MCF 10A (cell line): ENCODE data around the gene CEP131. TPM values are rescaled to one million over a fixed set of nuclear protein-coding genes. Genes with fewer than 3 reads are reported as not detected.

ENCODE experiments used
- BruUV-seq: library from RNA; stranded (reverse); fragments of 400-500 nt; replicated peaks from 2 replicates; lab custom pipeline; 2021; lab: Mats Ljungman, UMichigan
- CTCF ChIA-PET: fragments of 300-600 bp; sonication (Branson Sonifier 250); formaldehyde crosslinking; extraction: SDS; loops from one replicate; lab custom pipeline; 2021; ENCODE audit warnings: antibody characterized with exemption, inconsistent platforms; lab: Yijun Ruan, JAX
- POLR2A ChIA-PET: fragments of 300-600, 350-650 bp; sonication (Branson Sonifier 250); formaldehyde crosslinking; extraction: SDS; loops from one replicate; lab custom pipeline; 2020; ENCODE audit warnings: antibody characterized with exemption, inconsistent platforms; lab: Yijun Ruan, JAX
- DNase-seq: peaks from one replicate; pipeline ENCODE4 v3.0.0-alpha.2; 2018; ENCODE audit not compliant: unreplicated experiment
- H3K27ac Mint-ChIP-seq: one replicate; pipeline ENCODE4 v1.8.0; 2022; ENCODE audit warnings: mild to moderate bottlenecking, low read depth, mixed read lengths; ENCODE audit not compliant: unreplicated experiment
- H3K27me3 Mint-ChIP-seq: one replicate; pipeline ENCODE4 v1.8.0; 2022; ENCODE audit warnings: mixed read lengths; ENCODE audit not compliant: insufficient read depth, unreplicated experiment
- H3K36me3 Mint-ChIP-seq: one replicate; pipeline ENCODE4 v1.8.0; 2022; ENCODE audit warnings: mild to moderate bottlenecking, moderate library complexity, mixed read lengths; ENCODE audit not compliant: insufficient read depth, unreplicated experiment
- H3K4me1 Mint-ChIP-seq: one replicate; pipeline ENCODE4 v1.8.0; 2022; ENCODE audit warnings: mixed read lengths; ENCODE audit not compliant: insufficient read depth, unreplicated experiment
- H3K4me3 Mint-ChIP-seq: one replicate; pipeline ENCODE4 v1.8.0; 2022; ENCODE audit warnings: mild to moderate bottlenecking, moderate library complexity, mixed read lengths; ENCODE audit not compliant: unreplicated experiment
- H3K9me3 Mint-ChIP-seq: one replicate; pipeline ENCODE4 v1.8.0; 2022; ENCODE audit warnings: mixed read lengths; ENCODE audit not compliant: unreplicated experiment
- CTCF ChIP-seq: fragments of 200-600 bp; IDR thresholded peaks from one replicate; pipeline ENCODE4 v1.8.0; 2022; ENCODE audit warnings: antibody characterized with exemption, mild to moderate bottlenecking; ENCODE audit not compliant: unreplicated experiment
- intact Hi-C: fragments of 100-400 bp; cut with micrococcal nuclease; formaldehyde crosslinking; loops from 2 replicates; pipeline ENCODE4 v1.14.1; 2022
- total RNA-seq: library from RNA; stranded (reverse); gene quantifications from 2 replicates; pipeline ENCODE4 v1.2.3, GENCODE V29; 2022

The CEP131 gene
- total RNA-seq, 1 experiment from 2014 or later, result 9.5 TPM

DNA sequence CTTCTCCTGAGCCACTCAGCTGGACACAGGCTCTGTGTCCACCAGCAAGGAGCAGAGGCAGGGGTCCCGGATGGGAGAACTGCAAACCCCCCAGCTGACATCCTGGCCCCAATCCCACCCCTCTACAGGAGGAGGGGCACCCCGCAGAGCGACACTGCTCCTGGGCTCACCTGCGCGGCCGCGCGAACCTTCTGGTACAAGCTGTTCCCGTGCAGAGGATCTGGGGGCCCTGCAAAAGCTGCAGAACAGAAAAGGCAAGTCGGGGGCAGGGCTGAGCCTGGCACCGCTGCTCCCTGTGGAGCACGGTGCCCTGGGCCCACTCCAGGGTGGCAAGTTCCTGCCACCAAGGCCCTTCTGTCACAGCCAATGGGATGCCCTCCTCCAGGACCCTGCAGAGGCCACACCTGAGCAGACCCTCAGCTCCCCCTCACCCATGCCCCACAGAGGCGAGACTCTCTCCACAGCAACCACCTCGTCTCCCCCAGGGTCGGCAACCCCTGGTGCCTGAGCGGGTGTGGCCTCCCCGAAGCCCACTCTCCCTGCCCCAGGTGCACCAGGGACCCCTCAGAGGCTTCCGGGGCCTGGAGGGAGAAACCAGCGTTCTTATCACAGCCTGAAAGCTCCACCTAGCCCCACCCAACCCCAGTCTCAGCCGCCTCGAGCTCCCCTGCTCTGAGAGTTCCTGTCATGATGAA, 11.2 kb upstream of the CEP131 start:
- intact Hi-C loops, result no loop called here
- BruUV-seq, result no TSS peak

DNA sequence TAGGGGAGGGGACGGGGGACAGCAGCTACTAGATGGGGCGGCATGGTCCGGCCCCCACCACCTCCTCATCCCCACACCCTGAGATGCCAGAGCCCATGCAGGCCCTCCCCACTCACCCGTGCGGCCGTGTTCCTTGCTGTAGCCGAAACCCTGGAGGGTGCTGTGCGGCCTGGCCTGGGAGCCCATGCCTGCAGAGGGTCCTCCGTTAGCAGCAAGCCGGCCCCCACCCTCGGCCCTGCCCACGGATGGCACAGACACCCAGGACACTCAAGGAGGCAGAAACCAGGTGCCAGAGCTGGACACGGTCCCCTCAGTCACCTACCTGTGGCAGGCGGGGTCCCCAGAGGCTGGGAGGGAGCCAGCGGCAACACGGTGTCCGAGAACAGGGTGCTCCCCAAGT, 10.6 kb upstream of the CEP131 start:
- intact Hi-C loops, result no loop called here
- no peaks in the 10 kb centered on the region for H3K27me3 Mint-ChIP-seq
- no peak overlapping the region for H3K4me3 Mint-ChIP-seq
- no TSS peak for BruUV-seq
- TF ChIP-seq CTCF, result no peak
- POLR2A ChIA-PET, result no interaction called here
- H3K9me3 Mint-ChIP-seq, result no peaks in the 10 kb centered on the region
- H3K27ac Mint-ChIP-seq, result no peak overlapping the region
- CTCF ChIA-PET, result interaction anchor here (1.2 kb wide), 1 partner anchor 32 kb away, joined by 6 read pairs; no protein-coding TSS in a partner anchor
- no peak for DNase-seq
- H3K4me1 Mint-ChIP-seq, result peaks cover 12% of the 10 kb centered on the region
- peaks cover 13% of the 10 kb centered on the region for H3K36me3 Mint-ChIP-seq

More for the DNA sequence above, 11.2 kb upstream of the CEP131 start:
- H3K9me3 Mint-ChIP-seq, result no peaks in the 10 kb centered on the region
- peaks cover 13% of the 10 kb centered on the region for H3K36me3 Mint-ChIP-seq
- ChIA-PET POLR2A (no interaction called here), CTCF (interaction anchor here (0.7 kb wide), 1 partner anchor 9 kb away, joined by 3 read pairs; no protein-coding TSS in a partner anchor)
- H3K27ac Mint-ChIP-seq, result no peak overlapping the region
- peaks cover 12% of the 10 kb centered on the region for H3K4me1 Mint-ChIP-seq
- no peaks in the 10 kb centered on the region for H3K27me3 Mint-ChIP-seq
- DNase-seq, result no peak
- TF ChIP-seq CTCF, result no peak
- H3K4me3 Mint-ChIP-seq, result no peak overlapping the region

DNA sequence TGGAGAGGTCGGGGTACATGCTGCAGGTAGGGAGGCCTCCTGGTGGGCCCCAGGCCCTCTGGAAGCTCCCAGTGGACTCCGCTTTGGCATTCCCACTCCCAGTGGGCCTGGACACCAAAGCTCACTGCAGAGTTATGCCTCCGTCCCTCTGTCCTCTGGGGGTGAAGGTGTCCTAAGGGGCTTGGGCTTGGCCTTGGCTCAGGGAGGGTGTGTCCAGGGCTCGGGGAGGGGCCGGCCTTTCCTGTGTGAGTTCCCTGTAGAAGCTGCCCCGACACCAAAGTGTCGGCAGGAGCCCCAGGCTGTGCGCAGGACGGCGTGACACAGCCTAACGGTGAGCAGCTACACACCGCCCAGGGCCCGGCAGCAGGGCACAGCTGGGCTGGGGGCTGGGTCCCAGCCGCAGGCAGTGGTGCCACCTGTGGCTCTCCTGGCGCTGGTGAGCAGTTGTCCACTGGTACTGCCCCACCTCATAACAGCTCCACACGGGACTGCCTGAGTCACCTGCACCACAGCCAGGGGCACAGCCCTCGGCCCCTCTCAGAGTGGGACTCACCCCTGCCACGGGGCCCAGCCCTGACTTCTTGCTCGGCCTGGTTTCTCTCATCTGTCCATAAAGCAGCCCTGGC, 10.0 kb upstream of the CEP131 start:
- BruUV-seq, result no TSS peak
- Mint-ChIP-seq H3K36me3 (peaks cover 13% of the 10 kb centered on the region), H3K4me1 (peaks cover 12% of the 10 kb centered on the region), H3K27ac (no peak overlapping the region), H3K9me3 (peaks cover 2% of the 10 kb centered on the region), H3K27me3 (no peaks in the 10 kb centered on the region), H3K4me3 (no peak overlapping the region)
- DNase-seq, result no peak
- TF ChIP-seq CTCF, result no peak
- intact Hi-C loops, result no loop called here
- ChIA-PET CTCF (interaction anchor here (0.6 to 1.2 kb wide), 2 partner anchors 32 to 661 kb away, joined by 5 to 6 read pairs; no protein-coding TSS in a partner anchor), POLR2A (no interaction called here)

- BruUV-seq, result no TSS peak
- Mint-ChIP-seq H3K27me3 (no peaks in the 10 kb centered on the region), H3K4me1 (peaks cover 6% of the 10 kb centered on the region), H3K9me3 (peaks cover 7% of the 10 kb centered on the region), H3K4me3 (no peak overlapping the region), H3K36me3 (peaks cover 13% of the 10 kb centered on the region), H3K27ac (no peak overlapping the region)
- no peak for DNase-seq
- no peak for TF ChIP-seq CTCF
- intact Hi-C loops, result no loop called here
- ChIA-PET CTCF (interaction anchor here (0.6 to 1.2 kb wide), 3 partner anchors 31 to 660 kb away, joined by 5 to 6 read pairs (median 5); no protein-coding TSS in a partner anchor), POLR2A (no interaction called here)
These were observed 9.2 kb upstream of the CEP131 start for GRCh38 chr17:81231766-81232581.
